Aorta (tissue), 5 donors: ENCODE measurements around the gene NMS. TPM values are rescaled to one million over a fixed set of nuclear protein-coding genes. Genes with fewer than 3 reads are reported as not detected.

ENCODE experiments used
- ATAC-seq: fragments of 200-7000 bp; cut with Tn5 transposase; one replicate; pipeline ENCODE4 v1.9.1; 2022; ENCODE audit warnings: moderate library complexity; ENCODE audit not compliant: low FRiP score
- DNase-seq, 2 donors: peaks; one replicate each; pipeline ENCODE4 v3.0.0-alpha.2; 2020
- H3K27ac ChIP-seq, 2 donors: one replicate each; pipeline ENCODE4 v1.5.1; 2013; ENCODE audit warnings: low read length in 2 of 2, mild to moderate bottlenecking in 2 of 2, moderate library complexity in 2 of 2, control low read depth in 1 of 2, inconsistent platforms in 1 of 2, low read depth in 1 of 2
- H3K27me3 ChIP-seq, 2 donors: one replicate each; pipeline ENCODE4 v1.6.1; 2013; ENCODE audit warnings: control low read depth in 1 of 2, low read length in 1 of 2, mild to moderate bottlenecking in 1 of 2, moderate library complexity in 1 of 2; ENCODE audit not compliant: insufficient read depth in 2 of 2, control insufficient read depth in 1 of 2
- H3K36me3 ChIP-seq, 2 donors: one replicate each; pipeline ENCODE4 v1.6.1; 2013; ENCODE audit warnings: control low read depth in 1 of 2, low read length in 1 of 2, mild to moderate bottlenecking in 1 of 2; ENCODE audit not compliant: insufficient read depth in 2 of 2, control insufficient read depth in 1 of 2
- H3K4me1 ChIP-seq, 2 donors: one replicate each; pipeline ENCODE4 v1.6.1; 2013; ENCODE audit warnings: low read length in 2 of 2, control low read depth in 1 of 2, mild to moderate bottlenecking in 1 of 2, moderate library complexity in 1 of 2; ENCODE audit not compliant: insufficient read depth in 2 of 2, control insufficient read depth in 1 of 2
- H3K4me3 ChIP-seq, 2 donors: one replicate each; pipeline ENCODE4 v1.5.1; 2013; ENCODE audit warnings: low read length in 2 of 2, control low read depth in 1 of 2, mild to moderate bottlenecking in 1 of 2
- H3K9me3 ChIP-seq: one replicate; pipeline ENCODE4 v1.6.1; 2013; ENCODE audit warnings: mild to moderate bottlenecking, low read length; ENCODE audit not compliant: control insufficient read depth
- WGBS, 2 donors: extraction: QIAGEN DNeasy Blood & Tissue Kit; methylation state at CpG; one replicate each; pipeline ENCODE4 v1.1.7; 2013; 5-methylcytosine and 5-hydroxymethylcytosine counted together
- intact Hi-C, 2 donors: fragments of 100-400 bp; cut with DNase I; formaldehyde crosslinking; loops; one replicate each; pipeline versions ENCODE4 v1.14.2 to v1.15.0; 2022
- polyA plus RNA-seq, 2 donors: library from polyadenylated mRNA; stranded (reverse); fragments of 200-250 nt; gene quantifications; one replicate each; pipeline ENCODE4 v1.2.3, GENCODE V29; 2013
- total RNA-seq, 2 donors: library from RNA; stranded (reverse); fragmentation: NEBNext Ultra II Directional; extraction: Animal tissue kit (Norgen Biotek cat#: 25700); gene quantifications; one replicate each; pipeline ENCODE4 v1.2.1, GENCODE V29; 2021
- donor health status: healthy with polysubstance abuse.
- donor health status: Bipolar disorder and iron deficiency.
- donor health status: DM: no; HTN: no; CAD: no.
- donor health status: DM: no; HTN: no; CAD: no.
- donor health status: DM: yes; HTN: yes; CAD: no.

The NMS gene
- total and polyA plus RNA-seq, 4 donors = not detected

- H3K27me3 ChIP-seq = no peaks in the 10 kb centered on the region
- 82 to 83% methylated on average over 7 of the region's 7 CpGs for WGBS, 2 donors
- no peak for DNase-seq
- no peak overlapping the region for H3K27ac ChIP-seq
- H3K4me3 ChIP-seq = no peak overlapping the region
- H3K36me3 ChIP-seq = no peaks in the 10 kb centered on the region
- no peak for ATAC-seq
- H3K9me3 ChIP-seq = no peaks in the 10 kb centered on the region
- no peaks in the 10 kb centered on the region for H3K4me1 ChIP-seq
- intact Hi-C loops = no loop called here
These were observed 38.8 kb downstream of the NMS start for GRCh38 chr2:100509066-100509465.

DNA sequence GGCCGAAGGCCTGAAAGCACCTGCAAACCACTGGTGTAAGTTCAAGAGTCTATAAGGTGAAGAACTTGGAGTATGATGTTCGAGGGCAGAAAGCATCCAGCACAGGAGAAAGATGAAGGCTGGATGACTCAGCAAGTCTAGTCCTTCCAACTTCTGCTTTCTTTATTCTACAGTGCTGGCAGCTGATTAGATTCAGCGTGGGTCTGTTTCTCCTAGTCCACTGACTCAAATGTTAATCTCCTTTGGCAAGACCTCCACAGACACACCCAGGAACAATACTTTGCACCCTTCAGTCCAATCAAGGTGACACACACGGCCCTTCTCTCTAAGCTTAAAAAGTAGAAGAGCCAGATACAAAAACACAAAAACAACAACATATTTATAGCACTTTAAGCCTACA lies 43.4 kb downstream of the NMS start:
- no peaks in the 10 kb centered on the region for H3K36me3 ChIP-seq
- no peaks in the 10 kb centered on the region for H3K9me3 ChIP-seq
- no peak for DNase-seq
- intact Hi-C loops = no loop called here
- WGBS, 2 donors = 49 to 50% methylated on average over 4 of the region's 4 CpGs
- H3K4me3 ChIP-seq = no peak overlapping the region
- ATAC-seq = no peak
- no peaks in the 10 kb centered on the region for H3K4me1 ChIP-seq
- no peaks in the 10 kb centered on the region for H3K27me3 ChIP-seq
- no peak overlapping the region for H3K27ac ChIP-seq

- Histone ChIP-seq H3K27me3 (no peaks in the 10 kb centered on the region), H3K36me3 (no peaks in the 10 kb centered on the region), H3K4me1 (no peaks in the 10 kb centered on the region), H3K4me3 (no peak overlapping the region), H3K27ac (no peak overlapping the region), H3K9me3 (no peaks in the 10 kb centered on the region)
- intact Hi-C loops = no loop called here
- DNase-seq = no peak
- 71 to 74% methylated on average over 1 of the region's 1 CpG for WGBS, 2 donors
- ATAC-seq = no peak
These were observed 47.3 kb downstream of the NMS start for GRCh38 chr2:100517556-100517955.

DNA sequence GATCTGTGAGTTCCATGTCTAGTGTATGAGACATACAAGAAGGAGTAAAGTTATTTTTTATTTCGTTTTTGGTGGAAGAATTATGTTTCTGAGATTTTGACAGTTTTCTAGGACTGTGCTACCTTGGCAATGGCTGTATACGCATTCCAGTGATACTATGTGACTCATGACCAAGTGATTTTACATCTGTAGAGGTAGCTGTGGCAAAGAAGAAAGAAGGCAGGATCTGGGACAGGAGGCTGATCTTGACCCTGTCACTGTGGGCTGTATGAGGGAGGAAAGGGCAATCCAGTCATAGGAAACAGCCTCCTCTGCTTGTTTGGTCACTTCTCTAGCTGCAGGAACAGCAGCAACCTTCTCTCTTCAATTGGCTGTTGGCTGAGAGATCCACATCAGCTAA lies 48.5 kb downstream of the NMS start:
- no peak for DNase-seq
- no peaks in the 10 kb centered on the region for H3K4me1 ChIP-seq
- no peaks in the 10 kb centered on the region for H3K27me3 ChIP-seq
- 39 to 42% methylated on average over 2 of the region's 2 CpGs for WGBS, 2 donors
- intact Hi-C loops = no loop called here
- H3K4me3 ChIP-seq = no peak overlapping the region
- no peaks in the 10 kb centered on the region for H3K36me3 ChIP-seq
- ATAC-seq = no peak
- no peak overlapping the region for H3K27ac ChIP-seq
- no peaks in the 10 kb centered on the region for H3K9me3 ChIP-seq

DNA sequence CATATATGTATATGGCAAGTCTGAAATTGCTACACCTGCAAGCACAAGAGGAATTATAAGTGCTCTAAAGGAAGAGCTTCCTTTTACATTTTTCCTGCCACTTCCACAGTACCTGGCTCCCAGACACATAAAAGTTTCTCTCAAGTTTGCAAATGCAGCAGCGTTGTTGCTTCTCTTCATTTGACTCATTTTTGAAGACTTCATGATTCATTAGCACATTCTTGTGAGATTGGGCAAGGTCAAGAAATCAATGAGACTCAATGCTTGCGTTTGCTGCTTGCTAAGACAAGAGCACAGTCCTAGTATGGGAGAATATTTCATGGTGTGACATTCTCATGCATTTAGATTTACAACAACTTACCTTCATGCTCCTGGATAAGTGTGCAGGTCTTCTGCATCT lies 49.9 kb downstream of the NMS start:
- 78 to 84% methylated on average over 2 of the region's 2 CpGs for WGBS, 2 donors

DNA sequence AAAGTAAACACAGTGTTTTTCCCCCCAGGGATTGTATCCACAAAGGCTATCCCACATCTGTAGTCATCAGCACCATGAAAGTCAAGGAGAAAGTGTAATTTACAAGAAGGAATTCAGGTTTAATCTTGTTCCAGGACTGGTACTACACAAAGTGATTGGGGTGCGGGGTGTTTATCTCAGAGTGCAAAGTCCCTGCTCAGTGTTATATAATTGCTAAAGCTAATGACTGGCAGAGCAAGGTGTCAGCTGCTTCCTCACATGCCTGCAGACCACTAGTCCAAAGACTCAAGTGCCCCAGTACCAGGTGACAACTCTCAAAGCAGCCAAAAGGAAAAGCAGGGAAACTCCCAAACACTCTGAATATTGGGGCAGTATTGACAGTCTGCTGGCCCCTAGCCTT lies 52.1 kb downstream of the NMS start:
- DNase-seq = no peak
- H3K9me3 ChIP-seq = peaks cover 2% of the 10 kb centered on the region
- no peaks in the 10 kb centered on the region for H3K4me1 ChIP-seq
- H3K27me3 ChIP-seq = no peaks in the 10 kb centered on the region
- 84 to 94% methylated on average over 1 of the region's 1 CpG for WGBS, 2 donors
- intact Hi-C loops = no loop called here
- no peak overlapping the region for H3K4me3 ChIP-seq
- ATAC-seq = no peak
- H3K36me3 ChIP-seq = no peaks in the 10 kb centered on the region
- H3K27ac ChIP-seq = no peak overlapping the region

More for the DNA sequence above, 49.9 kb downstream of the NMS start:
- ATAC-seq = no peak
- Histone ChIP-seq H3K4me3 (no peak overlapping the region), H3K36me3 (no peaks in the 10 kb centered on the region), H3K9me3 (no peaks in the 10 kb centered on the region), H3K27ac (no peak overlapping the region), H3K4me1 (no peaks in the 10 kb centered on the region), H3K27me3 (no peaks in the 10 kb centered on the region)
- DNase-seq = no peak
- intact Hi-C loops = no loop called here

DNA sequence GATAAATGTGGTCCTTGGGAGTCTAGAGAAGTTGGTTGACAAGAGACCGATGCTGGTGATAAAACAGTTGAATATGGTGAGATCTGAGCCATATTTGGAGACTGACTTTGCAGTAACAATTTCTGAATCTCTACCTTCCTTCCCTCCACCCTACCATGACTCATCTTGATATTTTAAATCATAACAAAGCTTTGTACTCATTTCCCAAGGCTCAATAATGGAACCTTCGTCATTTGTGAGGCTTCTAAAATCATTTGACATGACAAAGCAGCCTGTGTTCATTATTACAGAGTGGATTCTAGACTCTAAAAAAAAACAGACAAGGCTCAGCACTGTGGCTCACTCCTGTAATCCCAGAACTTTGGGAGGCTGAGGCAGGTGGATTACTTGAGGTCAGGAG lies 54.0 kb downstream of the NMS start:
- no peak for DNase-seq
- Histone ChIP-seq H3K27ac (no peak overlapping the region), H3K4me1 (no peaks in the 10 kb centered on the region), H3K9me3 (peaks cover 2% of the 10 kb centered on the region), H3K4me3 (no peak overlapping the region), H3K27me3 (no peaks in the 10 kb centered on the region), H3K36me3 (no peaks in the 10 kb centered on the region)
- no peak for ATAC-seq
- intact Hi-C loops = no loop called here
- WGBS, 2 donors = 77 to 86% methylated on average over 2 of the region's 2 CpGs

- DNase-seq = no peak
- Histone ChIP-seq H3K9me3 (peaks cover 2% of the 10 kb centered on the region), H3K27me3 (no peaks in the 10 kb centered on the region), H3K4me3 (no peak overlapping the region), H3K27ac (no peak overlapping the region), H3K36me3 (no peaks in the 10 kb centered on the region), H3K4me1 (no peaks in the 10 kb centered on the region)
- 36 to 85% methylated on average over 1 of the region's 1 CpG for WGBS, 2 donors
- ATAC-seq = no peak
- intact Hi-C loops = no loop called here
These were observed 56.6 kb downstream of the NMS start for GRCh38 chr2:100526868-100527267.

DNA sequence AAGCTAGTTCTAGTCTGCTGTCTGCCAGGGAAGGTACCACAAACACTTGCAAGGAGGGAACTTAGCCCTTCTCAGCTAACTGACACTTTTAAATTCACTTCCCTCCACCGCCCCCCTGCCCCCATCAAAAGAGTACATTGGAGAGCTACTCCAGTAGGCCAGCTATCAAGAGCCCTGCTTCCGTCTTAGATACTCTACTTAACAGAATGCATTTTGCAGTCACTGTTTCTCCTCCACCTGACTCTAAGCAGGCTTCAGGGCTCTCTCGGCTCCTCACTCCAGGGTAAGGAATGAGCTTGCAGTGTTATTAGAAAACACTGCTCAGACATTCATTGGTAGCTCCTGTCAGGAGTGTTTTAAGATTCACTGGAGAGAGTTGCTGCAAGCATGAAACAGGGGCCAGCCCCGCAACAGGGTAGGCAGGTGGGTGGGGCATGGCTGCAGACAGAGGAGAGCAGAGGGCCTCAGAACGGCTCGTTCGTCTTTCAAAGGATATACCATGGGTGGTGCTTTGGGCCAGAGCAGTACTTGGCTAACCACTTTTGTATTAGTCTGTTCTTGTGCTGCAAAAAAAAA lies 57.2 kb downstream of the NMS start:
- Histone ChIP-seq H3K36me3 (no peaks in the 10 kb centered on the region), H3K27me3 (no peaks in the 10 kb centered on the region), H3K27ac (no peak overlapping the region), H3K4me1 (no peaks in the 10 kb centered on the region), H3K9me3 (peaks cover 2% of the 10 kb centered on the region), H3K4me3 (no peak overlapping the region)
- ATAC-seq (no peak), DNase-seq (no peak)
- 61 to 67% methylated on average over 7 of the region's 7 CpGs for WGBS, 2 donors
- intact Hi-C loops = no loop called here
